Measurements from ENCODE around the gene PHF19. TPM values are rescaled to one million over a fixed set of nuclear protein-coding genes. Genes with fewer than 3 reads are reported as not detected.

The PHF19 gene
- total and polyA plus RNA-seq, 10 of the 15 experiments (the other 5 are each of a cell fraction or from before 2014, with no cell fraction given): 26.0 to 133 (median 87.7) TPM

DNA sequence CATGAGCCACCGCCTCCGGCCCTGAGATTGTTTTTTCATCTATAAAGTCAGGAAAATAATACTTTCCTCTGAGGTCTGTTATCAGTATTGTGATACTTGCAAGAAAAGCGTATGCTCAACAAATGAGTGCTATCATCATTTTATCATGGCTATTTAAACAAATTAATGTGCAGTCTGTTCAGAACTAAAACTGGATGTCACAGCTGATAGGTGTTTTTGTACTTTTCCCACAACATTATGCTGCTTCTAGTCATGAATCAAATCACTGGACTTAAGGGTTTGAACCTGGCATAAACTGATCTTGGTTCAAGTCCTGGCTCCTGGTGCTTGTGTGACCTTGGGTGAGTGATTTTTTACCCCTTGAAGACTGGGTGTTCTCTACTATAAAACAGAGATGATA, 21.4 kb upstream of the PHF19 start:
- Histone ChIP-seq H3K79me2 (ENCODE audit: control insufficient read depth, insufficient read depth, low read length) (no peaks in the 10 kb centered on the region), H3K4me3 (no peak overlapping the region), H3K4me1 (ENCODE audit: control insufficient read depth, insufficient read depth, low read length) (peaks cover 38% of the 10 kb centered on the region), H4K20me1 (ENCODE audit: control insufficient read depth, insufficient read depth) (no peaks in the 10 kb centered on the region), H3K36me3 (ENCODE audit: control insufficient read depth in 2 of 2, insufficient read depth in 2 of 2, low read length in 1 of 2) (peaks cover 3 to 11% of the 10 kb centered on the region in 2 experiments; a peak in 2 of 4 replicates), H3K27ac (ENCODE audit: control insufficient read depth, insufficient read depth) (0 out of 2 replicates have a peak overlapping the region, but pooled peaks have one; percentile 6), H3K9me3 (replicated peaks; ENCODE audit: control insufficient read depth, insufficient read depth, low read length) (no peaks in the 10 kb centered on the region), H3K27me3 (replicated peaks in 1 of 2; ENCODE audit: control insufficient read depth in 2 of 2, insufficient read depth in 2 of 2, low read length in 1 of 2) (no peaks in the 10 kb centered on the region), H2AFZ (ENCODE audit: control insufficient read depth, low read depth, low read length) (no peak overlapping the region), H3K4me2 (ENCODE audit: control insufficient read depth, insufficient read depth) (no peak overlapping the region), H3K9ac (ENCODE audit: control insufficient read depth, insufficient read depth, low read length) (no peak overlapping the region)
- peak; percentile 82; the same call in 1 of the 2 replicates for TF ChIP-seq POLR2AphosphoS2 (IDR thresholded peaks at IDR 0.05; ENCODE audit: low read depth, low read length)
- TF ChIP-seq, protein P1, sequence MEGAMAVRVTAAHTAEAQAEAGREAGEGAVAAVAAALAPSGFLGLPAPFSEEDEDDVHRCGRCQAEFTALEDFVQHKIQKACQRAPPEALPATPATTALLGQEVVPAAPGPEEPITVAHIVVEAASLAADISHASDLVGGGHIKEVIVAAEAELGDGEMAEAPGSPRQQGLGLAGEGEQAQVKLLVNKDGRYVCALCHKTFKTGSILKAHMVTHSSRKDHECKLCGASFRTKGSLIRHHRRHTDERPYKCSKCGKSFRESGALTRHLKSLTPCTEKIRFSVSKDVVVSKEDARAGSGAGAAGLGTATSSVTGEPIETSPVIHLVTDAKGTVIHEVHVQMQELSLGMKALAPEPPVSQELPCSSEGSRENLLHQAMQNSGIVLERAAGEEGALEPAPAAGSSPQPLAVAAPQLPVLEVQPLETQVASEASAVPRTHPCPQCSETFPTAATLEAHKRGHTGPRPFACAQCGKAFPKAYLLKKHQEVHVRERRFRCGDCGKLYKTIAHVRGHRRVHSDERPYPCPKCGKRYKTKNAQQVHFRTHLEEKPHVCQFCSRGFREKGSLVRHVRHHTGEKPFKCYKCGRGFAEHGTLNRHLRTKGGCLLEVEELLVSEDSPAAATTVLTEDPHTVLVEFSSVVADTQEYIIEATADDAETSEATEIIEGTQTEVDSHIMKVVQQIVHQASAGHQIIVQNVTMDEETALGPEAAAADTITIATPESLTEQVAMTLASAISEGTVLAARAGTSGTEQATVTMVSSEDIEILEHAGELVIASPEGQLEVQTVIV (IDR thresholded peaks at IDR 0.05; ENCODE audit: borderline replicate concordance, partially characterized antibody): no peak
- TF ChIP-seq POLR2AphosphoS5 (IDR thresholded peaks at IDR 0.05; ENCODE audit: low read length): peak; percentile 26
- TF ChIP-seq, protein P2, sequence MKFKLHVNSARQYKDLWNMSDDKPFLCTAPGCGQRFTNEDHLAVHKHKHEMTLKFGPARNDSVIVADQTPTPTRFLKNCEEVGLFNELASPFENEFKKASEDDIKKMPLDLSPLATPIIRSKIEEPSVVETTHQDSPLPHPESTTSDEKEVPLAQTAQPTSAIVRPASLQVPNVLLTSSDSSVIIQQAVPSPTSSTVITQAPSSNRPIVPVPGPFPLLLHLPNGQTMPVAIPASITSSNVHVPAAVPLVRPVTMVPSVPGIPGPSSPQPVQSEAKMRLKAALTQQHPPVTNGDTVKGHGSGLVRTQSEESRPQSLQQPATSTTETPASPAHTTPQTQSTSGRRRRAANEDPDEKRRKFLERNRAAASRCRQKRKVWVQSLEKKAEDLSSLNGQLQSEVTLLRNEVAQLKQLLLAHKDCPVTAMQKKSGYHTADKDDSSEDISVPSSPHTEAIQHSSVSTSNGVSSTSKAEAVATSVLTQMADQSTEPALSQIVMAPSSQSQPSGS (IDR thresholded peaks at IDR 0.05; ENCODE audit: low read length): no peak
- peak; percentile 17 for TF ChIP-seq SMAD5 (IDR thresholded peaks at IDR 0.05; ENCODE audit: low read depth)
- TF ChIP-seq, protein P3, sequence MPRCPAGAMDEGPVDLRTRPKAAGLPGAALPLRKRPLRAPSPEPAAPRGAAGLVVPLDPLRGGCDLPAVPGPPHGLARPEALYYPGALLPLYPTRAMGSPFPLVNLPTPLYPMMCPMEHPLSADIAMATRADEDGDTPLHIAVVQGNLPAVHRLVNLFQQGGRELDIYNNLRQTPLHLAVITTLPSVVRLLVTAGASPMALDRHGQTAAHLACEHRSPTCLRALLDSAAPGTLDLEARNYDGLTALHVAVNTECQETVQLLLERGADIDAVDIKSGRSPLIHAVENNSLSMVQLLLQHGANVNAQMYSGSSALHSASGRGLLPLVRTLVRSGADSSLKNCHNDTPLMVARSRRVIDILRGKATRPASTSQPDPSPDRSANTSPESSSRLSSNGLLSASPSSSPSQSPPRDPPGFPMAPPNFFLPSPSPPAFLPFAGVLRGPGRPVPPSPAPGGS (IDR thresholded peaks at IDR 0.05; ENCODE audit: borderline replicate concordance, insufficient read depth, low read depth, low read length, poor library complexity, severe bottlenecking): peak; percentile 77
- no peak for TF ChIP-seq PAX8 (IDR thresholded peaks at IDR 0.05)
- no peak for TF ChIP-seq POLR2A (IDR thresholded peaks at IDR 0.05; ENCODE audit: low read depth, low read length)
- TF ChIP-seq TCF7 (IDR thresholded peaks at IDR 0.05; ENCODE audit: borderline replicate concordance): no peak
- ATAC-seq (no peak), FAIRE-seq (no peak), DNase-seq (ENCODE audit: low read depth, low spot score) (no peak)
- 91% methylated on average over 3 of the region's 3 CpGs for WGBS (ENCODE audit: insufficient coverage, insufficient replicate concordance, low lambda C conversion rate, missing lambda C conversion rate)
- TSS peak; percentile 15 for BruUV-seq (replicated peaks)
- ChIA-PET SMC1A (ENCODE audit: uncharacterized antibody, unreplicated experiment) (interaction anchor here (3.3 to 23.6 kb wide), 3 partner anchors 13 to 29 kb away, joined by 14 to 522 read pairs (median 48); partner anchors contain the start of gene TRAF1), RAD21 (ENCODE audit: unreplicated experiment) (no interaction called here), CTCF (interaction anchor here (0.7 kb wide), 1 partner anchor 33 kb away, joined by 3 read pairs; no protein-coding TSS in a partner anchor), POLR2A (interaction anchor here (0.5 to 2.2 kb wide), 2 partner anchors 18 to 62 kb away, joined by 3 to 8 read pairs; no protein-coding TSS in a partner anchor)
- in situ Hi-C loops (cut with MboI) (no loop called here), intact Hi-C loops (cut with micrococcal nuclease; ENCODE audit: unreplicated experiment) (no loop called here)

All from GM12878 (cell line).